ENCODE measurements around the gene TPCN2.

The TPCN2 gene

GRCh38 chr11:69058511-69059270, 10.0 kb downstream of the TPCN2 start:
- no peak for DNase-seq (ENCODE audit: low read depth)

- DNase-seq (ENCODE audit: low read depth), result no peak
Observed at GRCh38 chr11:69059429-69059828, 10.7 kb downstream of the TPCN2 start.

DNA sequence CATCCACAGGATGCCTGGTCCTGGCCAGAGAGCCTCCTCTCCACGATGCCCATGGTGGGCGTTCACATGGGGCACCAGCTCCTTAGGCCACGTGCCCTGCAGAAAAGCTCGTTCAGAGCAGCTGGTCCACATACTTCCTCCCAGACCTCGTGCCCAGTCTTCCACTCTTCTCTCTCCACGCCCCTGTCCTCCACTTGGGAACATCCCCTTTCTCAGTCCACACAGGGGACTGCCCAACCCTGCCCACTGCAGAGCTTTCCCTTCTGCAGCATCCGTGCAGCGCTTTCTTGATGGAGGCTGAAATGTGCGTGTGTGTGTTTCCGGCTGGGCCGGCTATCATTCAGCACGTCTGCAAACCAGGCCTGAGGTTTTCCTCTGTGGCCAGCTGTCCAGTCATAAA, 11.3 kb downstream of the TPCN2 start:
- no peak for DNase-seq (ENCODE audit: low read depth)

- DNase-seq (ENCODE audit: low read depth), result no peak
Observed at GRCh38 chr11:69060806-69061712, 12.3 kb downstream of the TPCN2 start.

- no peak for DNase-seq (ENCODE audit: low read depth)
Observed at GRCh38 chr11:69061713-69062053, 13.0 kb downstream of the TPCN2 start.

DNA sequence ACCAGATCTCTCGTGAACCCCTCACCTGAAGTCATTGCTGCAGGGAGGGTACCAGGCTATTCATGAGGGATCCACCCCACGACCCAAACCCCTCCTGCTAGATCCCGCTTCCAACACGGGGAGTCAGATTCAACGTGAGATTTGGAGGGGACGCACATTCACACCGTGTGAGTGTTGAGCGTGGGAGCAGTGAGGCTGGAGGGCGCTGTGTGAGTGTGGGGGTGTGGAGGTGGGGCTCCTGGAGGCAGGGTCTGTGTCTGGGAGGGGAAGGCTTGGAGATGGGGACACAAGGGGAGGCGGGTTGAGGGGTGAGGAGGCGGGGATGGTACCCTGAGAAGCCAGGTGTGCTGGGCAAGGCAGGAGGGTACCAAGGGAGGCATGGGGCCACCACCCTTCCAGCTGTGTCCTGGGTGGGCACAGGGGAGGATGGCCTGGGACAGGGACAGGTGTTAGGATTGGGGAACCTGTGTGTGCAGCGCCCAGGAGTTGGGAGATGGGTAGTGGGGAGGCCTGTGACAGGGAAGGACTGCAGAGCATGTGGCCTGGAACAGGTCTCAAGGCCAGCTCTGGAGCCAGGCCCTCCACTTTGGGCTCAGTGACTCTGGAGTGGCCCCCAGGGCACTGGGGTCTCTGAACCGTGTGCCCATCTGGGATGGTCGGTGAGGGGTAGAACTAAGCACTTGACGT, 13.6 kb downstream of the TPCN2 start:
- no peak for DNase-seq (ENCODE audit: low read depth)

DNA sequence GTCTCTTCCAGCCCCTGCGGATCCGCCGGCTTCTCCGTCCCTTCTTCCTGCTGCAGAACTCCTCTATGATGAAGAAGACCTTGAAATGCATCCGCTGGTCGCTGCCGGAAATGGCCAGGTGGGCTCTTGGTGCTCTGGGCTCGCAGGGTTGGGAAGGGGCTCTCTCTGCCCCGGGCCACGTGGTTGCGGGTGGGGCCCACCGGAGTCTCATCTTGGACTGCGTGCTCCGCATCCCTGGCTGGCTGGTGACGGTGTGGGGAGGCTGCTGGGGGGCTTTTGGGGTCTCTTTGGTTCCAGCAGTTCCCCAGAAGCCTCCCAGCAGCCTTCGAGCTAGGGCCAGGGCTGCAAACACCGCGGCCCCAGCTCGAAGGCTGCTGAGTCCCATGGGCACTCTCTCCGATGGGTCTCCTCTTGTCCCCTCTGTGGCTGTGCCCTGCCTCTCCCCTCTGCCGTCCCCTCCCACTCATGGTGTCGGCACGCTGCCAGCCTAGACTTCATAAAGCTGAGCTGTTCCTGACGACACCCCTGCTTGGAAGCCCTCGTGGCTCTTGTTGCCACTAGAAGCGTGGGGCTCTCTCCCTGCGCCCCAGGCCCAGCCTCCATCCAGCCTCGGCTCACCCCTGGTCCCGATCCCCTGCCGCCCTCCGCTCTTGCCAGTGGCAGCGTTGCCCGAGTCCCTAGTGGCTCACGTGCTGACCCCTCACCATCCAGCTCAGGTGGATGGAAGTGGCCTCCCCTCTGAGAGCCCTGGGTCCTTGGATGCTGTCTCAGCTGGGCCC, 14.3 kb downstream of the TPCN2 start:
- DNase-seq (ENCODE audit: low read depth), result no peak

DNA sequence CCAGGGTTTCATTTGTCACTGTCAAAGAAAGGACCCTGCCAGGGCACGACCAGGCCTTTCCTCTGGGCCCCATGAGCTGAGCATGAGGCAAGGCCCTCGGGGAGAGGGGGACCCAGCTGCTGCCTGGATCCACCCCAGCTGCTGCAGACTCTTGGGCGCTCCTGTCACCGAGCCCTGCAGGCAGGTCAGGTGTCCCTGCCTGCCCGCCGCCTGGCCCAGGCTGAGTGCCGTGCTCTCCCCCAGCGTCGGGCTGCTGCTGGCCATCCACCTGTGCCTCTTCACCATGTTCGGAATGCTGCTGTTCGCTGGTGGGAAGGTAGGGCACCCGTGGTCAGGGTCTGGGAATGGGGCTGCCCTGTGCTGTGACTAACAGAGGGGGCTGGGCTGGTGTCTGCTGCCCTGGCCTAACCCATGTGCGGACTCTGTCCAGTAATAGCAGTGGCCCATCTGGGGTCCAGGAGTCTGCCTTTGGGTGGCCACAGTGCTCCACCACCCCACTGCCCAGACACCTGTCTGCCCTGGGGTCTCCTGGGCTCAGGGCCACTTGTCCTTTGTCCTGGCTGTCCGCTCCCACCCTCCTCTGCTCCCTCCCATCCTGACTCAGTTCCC, 15.0 kb downstream of the TPCN2 start:
- DNase-seq (ENCODE audit: low read depth), result no peak

- no peak for DNase-seq (ENCODE audit: low read depth)
Observed at GRCh38 chr11:69064394-69064957, 15.7 kb downstream of the TPCN2 start.

DNA sequence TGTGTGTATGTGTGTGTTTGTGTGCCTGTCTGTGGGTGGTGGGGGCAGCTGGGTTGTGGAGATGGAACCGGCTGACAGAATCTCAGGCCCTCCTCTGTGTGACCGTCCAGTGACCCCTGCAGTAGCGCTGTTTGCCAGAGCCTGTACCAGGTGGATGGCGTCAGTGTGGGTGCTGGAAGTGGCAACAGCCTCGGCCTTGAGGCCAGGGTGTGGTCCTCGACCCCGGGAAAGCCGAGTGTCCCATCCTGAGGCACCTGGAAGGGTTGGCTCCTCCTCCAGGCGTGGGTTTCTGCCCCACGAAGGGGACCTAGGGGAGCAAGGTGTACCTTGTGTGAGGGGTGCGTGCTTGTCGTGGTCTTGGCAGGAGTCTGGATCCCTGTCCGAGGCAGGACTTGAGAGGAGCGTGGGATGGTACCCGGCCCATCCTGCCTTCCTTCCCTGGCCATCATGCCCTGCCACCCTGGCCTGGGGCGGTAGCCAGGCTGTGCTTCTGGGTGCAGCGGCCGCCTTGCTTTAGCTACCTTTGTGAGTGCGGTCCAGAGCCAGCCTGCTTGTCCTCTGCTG, 16.5 kb downstream of the TPCN2 start:
- DNase-seq (ENCODE audit: low read depth), result no peak

DNA sequence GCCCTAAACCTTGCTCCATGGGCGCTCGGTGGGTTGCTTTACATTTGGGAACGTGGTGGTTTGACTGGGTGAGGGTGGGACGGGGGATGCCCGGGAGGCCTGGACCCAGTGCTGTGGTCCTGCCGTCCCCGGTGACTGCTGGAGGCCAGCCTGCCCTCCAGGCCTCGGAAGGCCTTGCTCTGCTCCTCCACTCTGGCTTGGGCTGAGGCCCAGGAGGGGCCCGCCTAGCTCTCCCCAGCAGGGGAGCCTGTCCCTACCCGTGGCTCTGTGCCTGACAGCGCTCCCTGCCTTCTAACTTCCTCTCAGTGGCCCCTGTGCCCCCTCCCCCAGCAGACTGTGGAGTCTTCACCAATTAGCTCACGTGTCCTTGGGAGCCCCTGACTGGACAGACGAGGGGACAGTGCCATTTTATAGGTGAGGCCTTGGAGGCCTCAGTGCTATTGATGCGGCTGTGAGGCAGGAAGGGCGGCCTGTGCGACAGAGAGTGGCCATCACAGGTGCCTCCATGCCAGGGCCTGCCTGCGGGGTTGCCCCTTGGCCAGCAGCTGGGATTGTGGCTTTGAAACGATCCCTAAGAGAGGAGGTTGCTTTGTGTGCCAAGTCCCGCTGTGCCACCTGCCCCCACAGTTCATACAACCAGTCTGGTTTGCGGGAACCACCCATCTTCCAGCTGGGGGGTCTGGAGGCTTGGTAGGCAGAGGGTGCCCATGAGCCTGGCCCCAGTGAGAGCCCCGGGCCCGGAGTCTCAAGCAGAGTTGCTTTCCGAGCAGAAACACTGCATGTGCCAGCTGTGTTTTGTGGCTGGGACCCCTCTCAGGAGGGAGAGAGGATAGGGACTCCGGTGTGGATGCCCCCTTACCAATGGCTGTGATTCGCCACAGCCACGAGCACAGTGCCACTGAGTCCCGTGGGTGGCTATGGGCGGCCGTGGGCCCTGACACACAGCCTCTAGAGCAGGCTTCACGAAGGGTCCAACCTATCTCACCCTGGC, 17.7 kb downstream of the TPCN2 start:
- no peak for DNase-seq (ENCODE audit: low read depth)

- DNase-seq (ENCODE audit: low read depth), result no peak
Observed at GRCh38 chr11:69067200-69067599, 18.5 kb downstream of the TPCN2 start.

DNA sequence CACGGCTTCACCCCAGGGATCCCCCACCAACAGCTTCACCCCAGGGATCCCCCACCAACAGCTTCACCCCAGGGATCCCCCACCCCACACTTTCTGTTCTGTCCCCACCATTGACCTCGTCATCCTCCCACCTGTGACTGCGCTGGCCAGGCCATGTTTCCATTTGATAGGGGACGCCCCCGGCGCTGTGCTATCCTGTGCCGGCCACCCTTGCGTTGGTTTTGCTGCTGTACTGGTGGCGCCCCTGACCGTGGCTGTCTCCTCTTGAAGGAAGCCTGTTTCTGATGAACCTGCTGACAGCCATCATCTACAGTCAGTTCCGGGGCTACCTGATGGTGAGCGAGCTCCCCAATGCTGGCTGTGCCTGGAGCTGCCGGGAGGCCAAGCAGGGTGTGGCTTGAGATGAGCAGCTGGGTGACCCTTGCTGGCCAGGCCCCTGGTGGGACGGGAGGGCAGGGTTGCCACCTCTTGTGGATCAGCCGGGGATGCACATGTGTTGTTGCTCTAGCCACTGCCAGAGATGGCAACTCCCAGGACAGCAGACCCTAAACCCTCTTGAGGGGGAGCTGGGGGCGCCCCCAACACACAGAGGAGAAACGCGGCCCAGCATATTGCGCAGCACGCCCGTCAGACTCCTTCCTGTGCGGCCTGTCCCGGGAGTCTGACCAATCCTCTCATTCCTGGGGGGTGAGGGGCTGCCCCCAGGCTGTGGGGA, 22.5 kb downstream of the TPCN2 start:
- DNase-seq (ENCODE audit: low read depth), result no peak

DNA sequence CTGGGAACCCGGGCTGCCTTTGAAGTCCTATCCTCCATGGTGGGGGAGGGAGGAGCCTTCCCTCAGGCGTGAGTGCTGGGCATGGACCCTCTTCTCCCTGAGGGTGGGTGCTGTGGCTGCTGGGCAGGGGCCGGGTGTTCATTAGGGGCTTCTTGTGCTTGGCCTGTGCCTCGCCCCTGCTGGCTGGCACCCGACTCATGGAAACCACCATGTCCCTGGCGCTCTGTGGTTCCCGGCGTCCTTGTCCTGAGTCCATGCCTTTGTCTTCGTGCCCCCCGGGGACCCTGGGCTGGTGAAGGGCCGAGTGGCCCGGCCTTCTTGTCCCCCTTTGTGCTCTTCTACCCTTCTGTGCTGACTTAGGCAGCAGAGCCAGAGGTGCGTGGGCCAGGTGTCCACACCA, 23.2 kb downstream of the TPCN2 start:
- no peak for DNase-seq (ENCODE audit: low read depth)

GRCh38 chr11:69073469-69073868, 24.7 kb downstream of the TPCN2 start:
- DNase-seq (ENCODE audit: low read depth), result no peak

DNA sequence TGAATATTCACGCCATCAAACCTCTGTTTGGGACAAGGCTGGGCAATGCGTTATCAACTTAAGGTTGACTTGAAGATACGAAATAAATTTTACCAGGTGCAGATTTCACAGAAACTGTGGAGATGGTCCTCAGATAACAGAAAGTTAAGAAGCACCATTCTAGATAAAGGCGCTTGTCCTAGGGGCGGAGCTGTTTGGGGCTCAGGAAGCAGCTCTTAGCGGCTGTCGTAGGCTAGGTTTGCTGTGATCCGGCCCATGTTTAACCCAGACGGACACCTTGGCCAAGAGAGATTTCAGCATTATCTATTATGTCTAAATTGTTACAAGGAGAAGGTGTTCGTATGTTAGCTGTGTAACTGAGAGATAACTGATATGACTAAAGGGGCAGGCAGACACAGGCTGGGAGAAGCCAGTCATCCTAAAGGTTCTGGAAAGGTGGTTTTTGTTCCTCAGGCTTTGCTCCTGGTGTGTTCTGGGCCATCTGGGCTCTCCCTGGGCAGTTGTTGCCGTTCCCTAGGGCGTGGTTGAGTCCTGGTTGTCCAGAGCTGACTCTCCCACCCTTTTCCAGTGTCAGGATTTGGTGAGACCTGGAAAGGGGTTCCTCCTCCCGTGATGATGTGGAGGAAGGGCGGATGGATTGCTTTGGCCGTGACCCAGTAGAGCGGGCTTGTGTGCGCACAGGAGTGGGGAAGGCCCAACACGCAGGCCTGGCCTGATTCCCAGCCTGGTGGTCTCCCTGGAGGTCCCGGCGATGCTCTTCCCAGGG, 25.8 kb downstream of the TPCN2 start:
- DNase-seq (ENCODE audit: low read depth), result no peak

DNA sequence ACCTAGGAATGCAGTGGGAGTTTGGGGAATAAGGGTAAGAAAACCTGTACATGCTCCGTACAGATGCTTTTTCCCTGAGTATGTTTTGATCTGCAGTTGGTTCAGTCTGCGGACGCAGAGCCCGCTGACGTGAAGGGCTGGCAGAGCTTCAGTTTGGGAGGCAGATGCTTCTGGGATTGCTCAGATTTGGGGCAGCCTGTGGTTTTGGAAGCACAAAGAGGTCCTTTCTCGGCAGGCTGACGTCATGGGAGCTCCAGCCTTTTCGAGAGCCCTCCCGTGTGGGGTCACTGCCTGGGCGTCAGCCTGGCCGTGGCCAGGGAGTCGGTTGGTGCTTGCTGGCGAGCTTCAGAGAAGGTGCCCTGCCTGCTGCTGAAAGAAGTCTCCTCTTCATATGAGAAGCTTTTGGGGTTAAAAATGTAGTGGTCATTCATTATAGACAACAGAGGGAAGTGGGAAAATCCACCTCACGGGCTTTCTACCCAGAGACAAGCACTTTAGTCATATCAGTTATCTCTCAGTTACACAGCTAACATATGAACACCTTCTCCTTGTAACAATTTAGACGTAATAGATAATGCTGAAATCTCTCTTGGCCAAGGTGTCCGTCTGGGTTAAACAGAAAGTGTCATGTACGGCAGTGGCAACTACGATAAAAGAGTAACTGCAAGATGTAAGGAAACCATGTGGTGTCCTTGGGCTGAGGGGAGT, 26.8 kb downstream of the TPCN2 start:
- peak; percentile 97 for DNase-seq (ENCODE audit: low read depth)

Data from GM04504 (cell line).